NCI-H146 (cell line): Measurements from ENCODE around the gene CCL4L2.
"Not testable (repeated sequence)": the region's sequence is repeated elsewhere in the genome, so short reads cannot be mapped to it uniquely, and the experiment has no call there.

Source experiments
- DNase-seq: peaks from one replicate; lab custom pipeline; 2025; lab: John Stamatoyannopoulos, UW

The CCL4L2 gene

DNA sequence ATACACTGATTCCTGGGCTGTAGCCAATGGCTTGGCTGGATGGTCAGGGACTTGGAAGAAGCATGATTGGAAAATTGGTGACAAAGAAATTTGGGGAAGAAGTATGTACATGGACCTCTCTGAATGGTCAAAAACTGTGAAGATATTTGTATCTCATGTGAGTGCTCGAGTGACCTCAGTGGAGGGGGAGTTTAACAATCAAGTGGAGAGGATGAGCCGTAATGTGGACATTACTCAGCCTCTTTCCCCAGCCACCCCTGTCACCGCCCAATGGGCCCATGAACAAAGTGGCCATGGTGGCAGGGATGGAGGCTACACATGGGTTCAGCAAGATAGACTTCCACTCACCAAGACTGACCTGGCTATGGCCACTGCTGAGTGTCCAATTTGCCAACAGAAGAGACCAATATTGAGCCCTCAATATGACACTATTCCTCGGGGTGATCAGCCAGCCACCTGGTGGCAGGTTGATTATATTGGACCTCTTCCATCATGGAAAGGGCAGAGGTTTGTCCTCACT, 10.8 kb downstream of the CCL4L2 start:
- DNase-seq, result not testable (repeated sequence)

DNA sequence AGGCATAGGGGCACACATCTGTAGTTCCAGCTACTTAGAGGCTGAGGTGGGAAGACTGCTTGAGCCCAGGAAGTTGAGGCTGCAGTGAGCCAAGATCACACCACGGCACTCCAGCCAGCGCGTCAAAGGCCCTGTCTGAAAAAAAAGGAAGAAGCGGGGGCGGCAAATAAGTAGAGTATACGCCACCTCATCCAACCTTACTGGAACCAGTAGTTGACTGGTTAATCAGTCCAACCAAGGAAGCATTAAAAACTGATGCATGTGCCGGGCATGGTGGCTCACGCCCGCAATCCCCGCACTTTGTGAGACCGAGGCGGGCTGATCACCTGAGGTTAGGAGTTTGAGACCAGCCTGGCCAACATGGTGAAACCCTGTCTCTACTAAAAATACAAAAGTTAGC, 12.1 kb downstream of the CCL4L2 start:
- not testable (repeated sequence) for DNase-seq

DNA sequence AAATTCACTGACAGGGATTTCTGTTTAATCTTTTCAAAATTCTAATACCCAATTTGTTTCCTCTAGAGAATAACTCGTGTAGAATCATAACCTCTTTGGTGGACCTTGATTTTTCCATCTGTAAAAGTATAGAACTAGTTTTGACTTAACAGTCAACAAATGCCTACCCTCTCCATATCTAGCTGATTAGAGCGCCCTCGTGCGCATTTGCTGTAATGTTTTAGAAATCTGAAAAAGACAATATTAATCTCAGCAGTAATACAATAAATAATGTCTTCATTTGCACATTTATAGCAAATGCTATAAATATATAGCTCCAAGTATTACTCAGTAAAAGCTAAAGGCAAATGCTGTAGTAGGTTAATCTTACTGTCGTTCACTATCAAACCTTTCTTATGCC, 18.8 kb downstream of the CCL4L2 start:
- not testable (repeated sequence) for DNase-seq

DNA sequence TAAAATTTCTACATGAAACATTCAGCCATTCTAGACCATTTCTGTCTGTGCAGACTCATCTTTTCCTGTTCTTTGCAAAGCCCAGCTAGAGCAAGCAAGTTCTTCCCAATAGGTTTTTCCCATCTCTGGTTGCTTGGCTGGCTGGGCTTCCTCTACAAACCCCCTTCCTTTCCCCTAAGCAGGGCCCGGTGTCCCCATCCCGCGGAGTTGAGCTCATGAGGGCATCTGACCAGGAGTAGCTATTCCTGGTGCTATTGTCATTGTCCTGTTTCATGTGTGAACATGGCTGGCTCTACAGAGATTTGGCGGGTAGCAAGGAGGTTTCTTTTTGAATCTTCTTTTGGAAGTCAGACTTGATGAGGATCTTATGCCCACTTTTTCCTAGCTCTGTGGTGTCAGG, 31.2 kb downstream of the CCL4L2 start:
- DNase-seq, result not testable (repeated sequence)
